Measurements from ENCODE around the gene DGKG. TPM values are rescaled to one million over a fixed set of nuclear protein-coding genes. Genes with fewer than 3 reads are reported as not detected.

Gene DGKG
- total and polyA plus RNA-seq, 4 donors = 0.84 to 7.8 (median 1.7) TPM

DNA sequence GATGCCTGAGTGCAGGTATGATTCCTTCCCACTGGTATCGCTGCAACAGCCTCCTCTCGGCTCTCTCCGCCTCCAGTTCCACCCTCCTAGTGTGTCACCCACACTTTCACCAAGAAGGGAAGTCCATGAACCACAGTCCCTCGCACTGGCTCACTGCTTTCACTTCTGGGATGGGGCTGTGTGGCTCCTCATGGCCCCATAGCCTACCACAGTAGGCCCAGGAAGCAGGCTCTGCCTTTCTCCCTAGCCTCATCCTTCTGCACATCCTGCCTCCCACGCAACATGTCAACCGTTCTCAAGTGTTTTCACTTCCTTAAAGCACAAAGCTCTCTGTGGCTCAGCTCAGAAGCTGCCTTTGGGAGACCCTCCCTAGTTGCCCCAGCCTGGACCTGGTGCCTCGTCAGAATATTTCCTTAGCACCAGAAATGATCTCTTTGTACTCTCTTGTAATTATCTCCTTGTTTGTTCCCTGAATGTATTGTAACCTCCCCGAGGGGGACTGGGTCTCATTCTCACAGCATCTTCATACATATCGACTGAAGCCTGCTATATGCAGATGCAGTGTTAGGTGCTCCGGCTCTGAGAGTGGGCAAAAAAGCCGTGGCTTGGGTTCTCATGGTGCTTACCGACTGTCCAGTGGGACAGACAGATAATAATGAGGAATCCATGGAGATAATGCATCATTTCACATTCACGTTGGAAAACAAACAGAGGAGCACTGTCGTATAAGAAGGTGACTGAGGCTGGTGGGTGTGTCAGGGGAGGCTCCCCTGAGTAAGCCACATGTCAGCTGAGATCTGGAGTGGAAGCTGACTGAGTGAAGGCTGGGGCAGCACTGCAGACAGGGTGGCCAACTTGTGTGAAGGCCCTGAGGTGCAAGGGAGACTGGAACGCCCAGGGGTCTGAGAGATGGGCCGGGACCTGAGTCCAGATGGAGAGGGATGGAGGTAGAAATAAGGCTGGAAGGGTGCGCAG is 107.1 kb downstream of the DGKG start:
- H3K36me3 ChIP-seq (ENCODE audit: control insufficient read depth in 4 of 4, insufficient read depth in 3 of 4, low read depth in 1 of 4, low read length in 3 of 4) = no peaks in the 10 kb centered on the region
- 79% methylated on average over 17 of the region's 17 CpGs for WGBS
- no peak overlapping the region for H3K27ac ChIP-seq (ENCODE audit: low read depth in 1 of 2, low read length in 2 of 2)
- no peaks in the 10 kb centered on the region for H3K27me3 ChIP-seq (ENCODE audit: control insufficient read depth in 4 of 4, insufficient read depth in 4 of 4, low read length in 3 of 4)
- DNase-seq (ENCODE audit: low spot score) = no peak
- no peaks in the 10 kb centered on the region for H3K9me3 ChIP-seq (ENCODE audit: control insufficient read depth in 4 of 4, low read length in 3 of 4)
- no peak overlapping the region for H3K4me3 ChIP-seq (ENCODE audit: low read depth in 1 of 3, low read length in 3 of 3)
- no peak overlapping the region for H3K9ac ChIP-seq (ENCODE audit: low read depth in 1 of 2, low read length in 2 of 2)
- peaks cover 0 to 4% (median 0%) of the 10 kb centered on the region in 4 donors for H3K4me1 ChIP-seq (ENCODE audit: control insufficient read depth in 4 of 4, insufficient read depth in 4 of 4, low read length in 3 of 4)
- TF ChIP-seq, protein P1, sequence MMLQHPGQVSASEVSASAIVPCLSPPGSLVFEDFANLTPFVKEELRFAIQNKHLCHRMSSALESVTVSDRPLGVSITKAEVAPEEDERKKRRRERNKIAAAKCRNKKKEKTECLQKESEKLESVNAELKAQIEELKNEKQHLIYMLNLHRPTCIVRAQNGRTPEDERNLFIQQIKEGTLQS (IDR thresholded peaks at IDR 0.05) = no peak
- TF ChIP-seq, protein P2, sequence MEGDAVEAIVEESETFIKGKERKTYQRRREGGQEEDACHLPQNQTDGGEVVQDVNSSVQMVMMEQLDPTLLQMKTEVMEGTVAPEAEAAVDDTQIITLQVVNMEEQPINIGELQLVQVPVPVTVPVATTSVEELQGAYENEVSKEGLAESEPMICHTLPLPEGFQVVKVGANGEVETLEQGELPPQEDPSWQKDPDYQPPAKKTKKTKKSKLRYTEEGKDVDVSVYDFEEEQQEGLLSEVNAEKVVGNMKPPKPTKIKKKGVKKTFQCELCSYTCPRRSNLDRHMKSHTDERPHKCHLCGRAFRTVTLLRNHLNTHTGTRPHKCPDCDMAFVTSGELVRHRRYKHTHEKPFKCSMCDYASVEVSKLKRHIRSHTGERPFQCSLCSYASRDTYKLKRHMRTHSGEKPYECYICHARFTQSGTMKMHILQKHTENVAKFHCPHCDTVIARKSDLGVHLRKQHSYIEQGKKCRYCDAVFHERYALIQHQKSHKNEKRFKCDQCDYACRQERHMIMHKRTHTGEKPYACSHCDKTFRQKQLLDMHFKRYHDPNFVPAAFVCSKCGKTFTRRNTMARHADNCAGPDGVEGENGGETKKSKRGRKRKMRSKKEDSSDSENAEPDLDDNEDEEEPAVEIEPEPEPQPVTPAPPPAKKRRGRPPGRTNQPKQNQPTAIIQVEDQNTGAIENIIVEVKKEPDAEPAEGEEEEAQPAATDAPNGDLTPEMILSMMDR (IDR thresholded peaks at IDR 0.05; ENCODE audit: low read depth, low read length, missing input control) = no peak
- TF ChIP-seq HNF4A (conservative IDR thresholded peaks at IDR 0.05) (no peak), FOXA1 (IDR thresholded peaks at IDR 0.05) (no peak), RAD21 (IDR thresholded peaks at IDR 0.05) (no peak), TAF1 (conservative IDR thresholded peaks at IDR 0.05) (no peak), SP1 (IDR thresholded peaks at IDR 0.05) (no peak), GABPA (IDR thresholded peaks at IDR 0.05 in 1 of 2, conservative IDR thresholded peaks at IDR 0.05 in 1 of 2) (no peak)
- TF ChIP-seq, protein P3, sequence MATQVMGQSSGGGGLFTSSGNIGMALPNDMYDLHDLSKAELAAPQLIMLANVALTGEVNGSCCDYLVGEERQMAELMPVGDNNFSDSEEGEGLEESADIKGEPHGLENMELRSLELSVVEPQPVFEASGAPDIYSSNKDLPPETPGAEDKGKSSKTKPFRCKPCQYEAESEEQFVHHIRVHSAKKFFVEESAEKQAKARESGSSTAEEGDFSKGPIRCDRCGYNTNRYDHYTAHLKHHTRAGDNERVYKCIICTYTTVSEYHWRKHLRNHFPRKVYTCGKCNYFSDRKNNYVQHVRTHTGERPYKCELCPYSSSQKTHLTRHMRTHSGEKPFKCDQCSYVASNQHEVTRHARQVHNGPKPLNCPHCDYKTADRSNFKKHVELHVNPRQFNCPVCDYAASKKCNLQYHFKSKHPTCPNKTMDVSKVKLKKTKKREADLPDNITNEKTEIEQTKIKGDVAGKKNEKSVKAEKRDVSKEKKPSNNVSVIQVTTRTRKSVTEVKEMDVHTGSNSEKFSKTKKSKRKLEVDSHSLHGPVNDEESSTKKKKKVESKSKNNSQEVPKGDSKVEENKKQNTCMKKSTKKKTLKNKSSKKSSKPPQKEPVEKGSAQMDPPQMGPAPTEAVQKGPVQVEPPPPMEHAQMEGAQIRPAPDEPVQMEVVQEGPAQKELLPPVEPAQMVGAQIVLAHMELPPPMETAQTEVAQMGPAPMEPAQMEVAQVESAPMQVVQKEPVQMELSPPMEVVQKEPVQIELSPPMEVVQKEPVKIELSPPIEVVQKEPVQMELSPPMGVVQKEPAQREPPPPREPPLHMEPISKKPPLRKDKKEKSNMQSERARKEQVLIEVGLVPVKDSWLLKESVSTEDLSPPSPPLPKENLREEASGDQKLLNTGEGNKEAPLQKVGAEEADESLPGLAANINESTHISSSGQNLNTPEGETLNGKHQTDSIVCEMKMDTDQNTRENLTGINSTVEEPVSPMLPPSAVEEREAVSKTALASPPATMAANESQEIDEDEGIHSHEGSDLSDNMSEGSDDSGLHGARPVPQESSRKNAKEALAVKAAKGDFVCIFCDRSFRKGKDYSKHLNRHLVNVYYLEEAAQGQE (IDR thresholded peaks at IDR 0.05) = no peak
- TF ChIP-seq, protein P4, sequence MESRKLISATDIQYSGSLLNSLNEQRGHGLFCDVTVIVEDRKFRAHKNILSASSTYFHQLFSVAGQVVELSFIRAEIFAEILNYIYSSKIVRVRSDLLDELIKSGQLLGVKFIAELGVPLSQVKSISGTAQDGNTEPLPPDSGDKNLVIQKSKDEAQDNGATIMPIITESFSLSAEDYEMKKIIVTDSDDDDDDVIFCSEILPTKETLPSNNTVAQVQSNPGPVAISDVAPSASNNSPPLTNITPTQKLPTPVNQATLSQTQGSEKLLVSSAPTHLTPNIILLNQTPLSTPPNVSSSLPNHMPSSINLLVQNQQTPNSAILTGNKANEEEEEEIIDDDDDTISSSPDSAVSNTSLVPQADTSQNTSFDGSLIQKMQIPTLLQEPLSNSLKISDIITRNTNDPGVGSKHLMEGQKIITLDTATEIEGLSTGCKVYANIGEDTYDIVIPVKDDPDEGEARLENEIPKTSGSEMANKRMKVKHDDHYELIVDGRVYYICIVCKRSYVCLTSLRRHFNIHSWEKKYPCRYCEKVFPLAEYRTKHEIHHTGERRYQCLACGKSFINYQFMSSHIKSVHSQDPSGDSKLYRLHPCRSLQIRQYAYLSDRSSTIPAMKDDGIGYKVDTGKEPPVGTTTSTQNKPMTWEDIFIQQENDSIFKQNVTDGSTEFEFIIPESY (IDR thresholded peaks at IDR 0.05) = no peak

DNA sequence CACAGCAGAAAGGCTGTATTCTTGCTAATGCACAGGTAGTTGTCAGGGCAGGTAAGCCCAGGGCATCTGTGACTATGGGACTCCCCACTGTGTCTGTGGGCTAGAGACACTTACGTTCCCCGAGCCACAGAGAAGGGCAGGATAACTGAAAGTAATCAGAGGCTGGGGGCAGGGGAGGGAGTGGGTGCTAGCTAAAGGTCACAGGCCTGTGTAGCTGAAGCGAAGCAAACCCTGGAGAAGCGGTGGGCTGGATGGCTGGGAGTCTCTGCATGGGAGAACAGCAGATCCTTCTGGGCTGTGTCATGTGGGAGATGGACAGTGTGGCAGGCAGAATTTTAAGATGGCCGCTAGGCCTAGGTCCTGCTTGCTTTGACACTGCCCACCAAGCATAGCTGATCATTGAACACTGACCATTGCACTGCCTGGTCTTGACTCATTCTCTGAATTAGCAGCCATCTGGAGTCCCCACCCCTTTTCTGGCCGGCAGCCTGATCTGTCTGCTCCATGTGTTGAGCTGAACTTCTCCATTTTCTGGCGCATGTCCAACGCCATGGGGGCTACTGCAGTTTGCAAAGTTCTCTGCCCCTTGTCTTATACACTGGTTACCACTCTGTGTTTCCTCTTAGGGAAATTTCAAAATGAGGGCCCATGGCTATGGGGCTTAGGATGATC is 110.0 kb downstream of the DGKG start:
- Histone ChIP-seq H3K36me3 (ENCODE audit: control insufficient read depth in 4 of 4, insufficient read depth in 3 of 4, low read depth in 1 of 4, low read length in 3 of 4) (no peaks in the 10 kb centered on the region), H3K4me1 (ENCODE audit: control insufficient read depth in 4 of 4, insufficient read depth in 4 of 4, low read length in 3 of 4) (no peaks in the 10 kb centered on the region), H3K27ac (ENCODE audit: low read depth in 1 of 2, low read length in 2 of 2) (no peak overlapping the region), H3K27me3 (ENCODE audit: control insufficient read depth in 4 of 4, insufficient read depth in 4 of 4, low read length in 3 of 4) (no peaks in the 10 kb centered on the region), H3K9ac (ENCODE audit: low read depth in 1 of 2, low read length in 2 of 2) (no peak overlapping the region), H3K9me3 (ENCODE audit: control insufficient read depth in 4 of 4, low read length in 3 of 4) (no peaks in the 10 kb centered on the region), H3K4me3 (ENCODE audit: low read depth in 1 of 3, low read length in 3 of 3) (no peak overlapping the region)
- DNase-seq (ENCODE audit: low spot score) = no peak
- WGBS = 80% methylated on average over 8 of the region's 8 CpGs
- TF ChIP-seq JUND (IDR thresholded peaks at IDR 0.05) = no peak
- no peak for TF ChIP-seq HNF4G (IDR thresholded peaks at IDR 0.05)
- TF ChIP-seq FOXA2 (IDR thresholded peaks at IDR 0.05) = no peak
- TF ChIP-seq SP1 (IDR thresholded peaks at IDR 0.05) = no peak
- no peak for TF ChIP-seq RXRA (IDR thresholded peaks at IDR 0.05)
- TF ChIP-seq YY1 (IDR thresholded peaks at IDR 0.05) = no peak
- TF ChIP-seq, protein P3 (IDR thresholded peaks at IDR 0.05) = no peak
- no peak for TF ChIP-seq TAF1 (conservative IDR thresholded peaks at IDR 0.05)
- TF ChIP-seq HNF4A (conservative IDR thresholded peaks at IDR 0.05) = no peak
- TF ChIP-seq, protein P5, sequence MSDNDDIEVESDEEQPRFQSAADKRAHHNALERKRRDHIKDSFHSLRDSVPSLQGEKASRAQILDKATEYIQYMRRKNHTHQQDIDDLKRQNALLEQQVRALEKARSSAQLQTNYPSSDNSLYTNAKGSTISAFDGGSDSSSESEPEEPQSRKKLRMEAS (IDR thresholded peaks at IDR 0.05) = no peak
- no peak for TF ChIP-seq RAD21 (IDR thresholded peaks at IDR 0.05)
- no peak for TF ChIP-seq EGR1 (IDR thresholded peaks at IDR 0.05; ENCODE audit: low read depth in 2 of 2)

All from liver (tissue), 9 donors.